ENCODE results near the gene RETREG2. TPM values are rescaled to one million over a fixed set of nuclear protein-coding genes. Genes with fewer than 3 reads are reported as not detected.
A peak's percentile ranks its signal among the peaks of the same experiment; 100 is the strongest.

Gene RETREG2
- total and polyA plus RNA-seq, 7 donors, result 36.6 to 81.3 (median 43.5) TPM

DNA sequence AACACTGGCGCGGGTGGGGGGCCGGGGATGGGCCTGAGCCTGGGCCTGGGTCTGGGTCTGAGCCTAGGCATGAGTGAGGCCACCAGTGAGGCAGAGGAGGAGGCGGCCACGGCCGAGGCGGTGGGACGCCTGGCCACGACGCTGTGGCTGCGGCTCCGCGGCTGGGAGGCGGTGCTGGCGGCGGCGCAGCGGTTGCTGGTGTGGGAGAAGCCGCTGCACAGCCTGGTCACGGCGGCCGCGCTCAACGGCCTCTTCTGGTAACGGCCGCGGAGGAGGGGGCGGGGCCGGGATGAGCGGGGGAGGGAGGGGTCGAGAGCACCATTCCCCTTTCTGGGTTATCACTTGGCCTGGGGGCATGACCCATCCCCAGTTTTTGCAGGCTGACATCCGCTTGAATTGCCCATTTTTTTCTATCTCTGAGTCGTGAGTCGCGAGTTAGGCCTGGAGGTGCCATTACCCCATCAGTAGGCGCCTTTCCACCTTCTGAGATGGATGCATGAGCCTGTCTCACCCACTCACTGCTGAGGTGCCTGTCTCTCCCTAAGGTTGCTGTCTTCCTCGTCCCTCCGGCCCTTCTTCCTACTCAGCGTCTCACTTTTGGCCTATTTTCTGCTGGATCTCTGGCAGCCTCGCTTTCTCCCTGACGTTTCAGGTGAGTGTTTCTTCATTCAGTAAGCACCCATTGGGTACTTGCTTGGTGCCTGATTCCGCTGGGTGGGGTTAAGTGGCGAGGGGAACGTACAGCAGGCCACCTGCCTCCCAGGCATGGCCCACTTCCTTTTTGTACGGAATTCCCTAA lies 501 bp downstream of the RETREG2 start:
- WGBS, 2 donors, result 1 to 3% methylated on average over 45 of the region's 45 CpGs

GRCh38 chr2:219179601-219180465 lies 1.8 kb downstream of the RETREG2 start:
- Histone ChIP-seq H3K9me3 (no peaks in the 10 kb centered on the region), H3K36me3 (peaks cover 29 to 56% (median 41%) of the 10 kb centered on the region in 4 donors), H3K27me3 (no peaks in the 10 kb centered on the region), H3K4me3 (peak overlapping the region in 1 of 4 donors; percentile 77), H3K27ac (peak overlapping the region in 1 of 4 donors; percentile 3), H3K4me1 (peaks cover 2 to 35% (median 29%) of the 10 kb centered on the region in 4 donors)
- TF ChIP-seq POLR2A (IDR thresholded peaks at IDR 0.05), result no peak
- no peak for TF ChIP-seq POLR2AphosphoS5 (IDR thresholded peaks at IDR 0.05)
- TF ChIP-seq, protein P1, sequence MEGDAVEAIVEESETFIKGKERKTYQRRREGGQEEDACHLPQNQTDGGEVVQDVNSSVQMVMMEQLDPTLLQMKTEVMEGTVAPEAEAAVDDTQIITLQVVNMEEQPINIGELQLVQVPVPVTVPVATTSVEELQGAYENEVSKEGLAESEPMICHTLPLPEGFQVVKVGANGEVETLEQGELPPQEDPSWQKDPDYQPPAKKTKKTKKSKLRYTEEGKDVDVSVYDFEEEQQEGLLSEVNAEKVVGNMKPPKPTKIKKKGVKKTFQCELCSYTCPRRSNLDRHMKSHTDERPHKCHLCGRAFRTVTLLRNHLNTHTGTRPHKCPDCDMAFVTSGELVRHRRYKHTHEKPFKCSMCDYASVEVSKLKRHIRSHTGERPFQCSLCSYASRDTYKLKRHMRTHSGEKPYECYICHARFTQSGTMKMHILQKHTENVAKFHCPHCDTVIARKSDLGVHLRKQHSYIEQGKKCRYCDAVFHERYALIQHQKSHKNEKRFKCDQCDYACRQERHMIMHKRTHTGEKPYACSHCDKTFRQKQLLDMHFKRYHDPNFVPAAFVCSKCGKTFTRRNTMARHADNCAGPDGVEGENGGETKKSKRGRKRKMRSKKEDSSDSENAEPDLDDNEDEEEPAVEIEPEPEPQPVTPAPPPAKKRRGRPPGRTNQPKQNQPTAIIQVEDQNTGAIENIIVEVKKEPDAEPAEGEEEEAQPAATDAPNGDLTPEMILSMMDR (IDR thresholded peaks at IDR 0.05), result no peak
- no peak for TF ChIP-seq EP300 (IDR thresholded peaks at IDR 0.05)
- intact Hi-C loops (cut with DNase I), result loop anchor here (5.0 kb wide), 2 partner anchors 117 to 207 kb away; partner anchors contain the start of gene DNPEP
- DNase-seq, result peak; percentile 56
- 95 to 96% methylated on average over 9 of the region's 9 CpGs for WGBS, 2 donors

More for the DNA sequence above, 501 bp downstream of the RETREG2 start:
- TF ChIP-seq POLR2AphosphoS5 (IDR thresholded peaks at IDR 0.05) (no peak), EP300 (IDR thresholded peaks at IDR 0.05) (no peak), POLR2A (IDR thresholded peaks at IDR 0.05) (no peak)
- TF ChIP-seq, protein P1 (IDR thresholded peaks at IDR 0.05), result no peak
- peak overlapping the region; percentile 91 to 99 (median 94) for H3K27ac ChIP-seq
- peak; percentile 76 for DNase-seq
- peaks cover 29 to 58% (median 45%) of the 10 kb centered on the region in 4 donors for H3K36me3 ChIP-seq
- no peaks in the 10 kb centered on the region for H3K9me3 ChIP-seq
- intact Hi-C loops (cut with DNase I), result loop anchor here (1.0 to 5.0 kb wide), 3 partner anchors 51 to 209 kb away; partner anchors contain the start of genes ANKZF1, ATG9A and DNPEP
- peak overlapping the region; percentile 64 to 97 (median 86) for H3K4me3 ChIP-seq
- H3K4me1 ChIP-seq, result peaks cover 2 to 39% (median 31%) of the 10 kb centered on the region in 4 donors
- H3K27me3 ChIP-seq, result no peaks in the 10 kb centered on the region

DNA sequence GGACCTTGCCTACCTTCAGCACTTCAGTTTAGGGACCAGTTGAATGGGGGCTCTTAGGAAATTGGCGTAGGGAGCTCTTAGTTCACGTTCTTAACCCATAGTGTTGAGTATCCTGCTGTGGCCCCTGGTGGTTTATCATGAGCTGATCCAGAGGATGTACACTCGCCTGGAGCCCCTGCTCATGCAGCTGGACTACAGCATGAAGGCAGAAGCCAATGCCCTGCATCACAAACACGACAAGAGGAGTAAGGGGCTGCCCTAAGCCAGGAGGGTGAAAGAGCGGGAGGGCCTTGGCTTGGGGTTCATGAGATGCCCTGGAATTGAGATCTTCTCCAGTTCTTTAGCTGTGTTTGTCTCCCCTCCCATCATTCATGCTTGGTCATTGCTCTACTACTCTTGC lies 2.9 kb downstream of the RETREG2 start:
- Histone ChIP-seq H3K9me3 (no peaks in the 10 kb centered on the region), H3K27ac (no peak overlapping the region), H3K36me3 (peaks cover 29 to 60% (median 40%) of the 10 kb centered on the region in 4 donors), H3K27me3 (no peaks in the 10 kb centered on the region), H3K4me3 (no peak overlapping the region), H3K4me1 (peaks cover 2 to 24% (median 18%) of the 10 kb centered on the region in 4 donors)
- peak; percentile 40 for DNase-seq
- 93 to 94% methylated on average over 5 of the region's 5 CpGs for WGBS, 2 donors
- intact Hi-C loops (cut with DNase I), result no loop called here
- TF ChIP-seq POLR2A (IDR thresholded peaks at IDR 0.05) (no peak), POLR2AphosphoS5 (IDR thresholded peaks at IDR 0.05) (no peak), EP300 (IDR thresholded peaks at IDR 0.05) (no peak)
- TF ChIP-seq, protein P1 (IDR thresholded peaks at IDR 0.05), result no peak

- DNase-seq, result peak; percentile 30
Observed at GRCh38 chr2:219181531-219181930, 3.5 kb downstream of the RETREG2 start.

More at GRCh38 chr2:219181531-219181930, 3.5 kb downstream of the RETREG2 start:
- Histone ChIP-seq H3K4me1 (peaks cover 2 to 21% (median 16%) of the 10 kb centered on the region in 4 donors), H3K36me3 (peaks cover 29 to 60% (median 40%) of the 10 kb centered on the region in 4 donors), H3K9me3 (no peaks in the 10 kb centered on the region), H3K27me3 (no peaks in the 10 kb centered on the region), H3K4me3 (no peak overlapping the region), H3K27ac (no peak overlapping the region)
- TF ChIP-seq, protein P1 (IDR thresholded peaks at IDR 0.05), result no peak
- TF ChIP-seq POLR2AphosphoS5 (IDR thresholded peaks at IDR 0.05), result no peak
- intact Hi-C loops (cut with DNase I), result no loop called here
- WGBS, 2 donors, result 94 to 95% methylated on average over 6 of the region's 6 CpGs
